GM12878 (cell line): Measurements from ENCODE around the gene SEPHS1. TPM values are rescaled to one million over a fixed set of nuclear protein-coding genes. Genes with fewer than 3 reads are reported as not detected.

Experiments
- ATAC-seq: fragments of 200-7000 bp; cut with Tn5 transposase; 3 replicates; pipeline ENCODE4 v1.9.1; 2020; ENCODE audit warnings: mild to moderate bottlenecking, moderate library complexity
- BruUV-seq: library from RNA; stranded (reverse); fragments of 400-500 nt; replicated peaks from 2 replicates; lab custom pipeline; 2021; lab: Mats Ljungman, UMichigan
- CTCF ChIA-PET: fragments of 300-600 bp; sonication (Branson Sonifier 250); formaldehyde crosslinking; extraction: SDS; loops from one replicate; lab custom pipeline; 2021; ENCODE audit warnings: inconsistent platforms; lab: Yijun Ruan, JAX
- POLR2A ChIA-PET: fragments of 350-600 bp; formaldehyde crosslinking; extraction: SDS; loops from one replicate; lab custom pipeline; 2021; ENCODE audit warnings: inconsistent platforms; lab: Charles Lee
- RAD21 ChIA-PET: fragments of 300-600 bp; sonication (Branson Sonifier 250); formaldehyde crosslinking; loops from one replicate; lab custom pipeline; 2023; ENCODE audit warnings: antibody characterized with exemption; ENCODE audit not compliant: unreplicated experiment; lab: Charles Lee
- SMC1A ChIA-PET: fragments of 300-600 bp; sonication (Branson Sonifier 250); formaldehyde crosslinking; loops from one replicate; lab custom pipeline; 2023; ENCODE audit not compliant: unreplicated experiment, uncharacterized antibody; lab: Charles Lee
- DNase-seq: peaks from one replicate; pipeline ENCODE4 v3.0.0-alpha.2; 2011; ENCODE audit warnings: low read depth, low spot score
- FAIRE-seq: peaks from 3 replicates; lab custom pipeline; 2011; peaks lifted over from hg19 to GRCh38; lab: Jason Lieb, UNC
- H2AFZ ChIP-seq: 2 replicates; pipeline ENCODE4 v1.6.0; 2011; ENCODE audit warnings: low read depth, low read length, control low read depth; ENCODE audit not compliant: control insufficient read depth
- H3K27ac ChIP-seq: 2 replicates; pipeline ENCODE4 v1.5.1; 2011; ENCODE audit warnings: control low read depth; ENCODE audit not compliant: control insufficient read depth, insufficient read depth
- H3K27me3 ChIP-seq, 2 experiments: replicated peaks in 1 of 2; 2 replicates each; pipeline versions ENCODE4 v1.6.0 to v1.6.1; 2011; ENCODE audit warnings: low read length in 1 of 2; ENCODE audit not compliant: control insufficient read depth in 2 of 2, insufficient read depth in 2 of 2
- H3K36me3 ChIP-seq, 2 experiments: 2 replicates each; pipeline ENCODE4 v1.5.1; 2011; ENCODE audit warnings: low read length in 1 of 2; ENCODE audit not compliant: control insufficient read depth in 2 of 2, insufficient read depth in 2 of 2
- H3K4me1 ChIP-seq: 2 replicates; pipeline ENCODE4 v1.6.1; 2011; ENCODE audit warnings: mild to moderate bottlenecking, low read length, moderate library complexity, mixed read lengths; ENCODE audit not compliant: control insufficient read depth, insufficient read depth
- H3K4me2 ChIP-seq: 2 replicates; pipeline ENCODE4 v1.6.0; 2011; ENCODE audit warnings: control low read depth; ENCODE audit not compliant: control insufficient read depth, insufficient read depth
- H3K4me3 ChIP-seq: fragments of 200-600 bp; sonication (generic); 2 replicates; pipeline ENCODE4 v1.5.1; 2016
- H3K79me2 ChIP-seq: 2 replicates; pipeline ENCODE4 v1.6.0; 2011; ENCODE audit warnings: low read length; ENCODE audit not compliant: control insufficient read depth, insufficient read depth
- H3K9ac ChIP-seq: 2 replicates; pipeline ENCODE4 v1.8.0; 2011; ENCODE audit warnings: low read length, control low read depth, mixed read lengths; ENCODE audit not compliant: control insufficient read depth, insufficient read depth
- H3K9me3 ChIP-seq: replicated peaks from 3 replicates; pipeline ENCODE4 v1.5.1; 2011; ENCODE audit warnings: mild to moderate bottlenecking, low read length; ENCODE audit not compliant: control insufficient read depth, insufficient read depth
- H4K20me1 ChIP-seq: 2 replicates; pipeline ENCODE4 v1.6.0; 2011; ENCODE audit not compliant: control insufficient read depth, insufficient read depth
- CBX5 ChIP-seq: sonication (generic); IDR thresholded peaks from 2 replicates; pipeline ENCODE4 v1.6.1; 2016; ENCODE audit warnings: low read depth, moderate library complexity, mild to moderate bottlenecking, inconsistent platforms
- CREB1 ChIP-seq: IDR thresholded peaks from 2 replicates; pipeline ENCODE4 v1.6.1; 2012; ENCODE audit warnings: low read depth, mild to moderate bottlenecking, inconsistent platforms
- CTCF ChIP-seq, 3 experiments: IDR thresholded peaks in 2 of 3; conservative IDR thresholded peaks in 1 of 3; 2 replicates each; pipeline ENCODE4 v1.5.1; 2011; ENCODE audit warnings: low read depth in 3 of 3, low read length in 3 of 3, mild to moderate bottlenecking in 3 of 3, control low read depth in 2 of 3, moderate library complexity in 2 of 3, inconsistent platforms in 1 of 3, mixed read lengths in 1 of 3; ENCODE audit not compliant: control insufficient read depth in 2 of 3, insufficient read depth in 1 of 3; ENCODE audit errors: extremely low read depth in 1 of 3
- E4F1 ChIP-seq: fragments of 450-650 bp; IDR thresholded peaks from 2 replicates; pipeline ENCODE4 v1.6.1; 2018; ENCODE audit warnings: borderline replicate concordance, mild to moderate bottlenecking; ENCODE audit not compliant: partially characterized antibody
- ESRRA ChIP-seq: IDR thresholded peaks from 2 replicates; pipeline ENCODE4 v1.6.1; 2012; ENCODE audit warnings: mild to moderate bottlenecking, low read length, improper control_type of control experiment
- FOXM1 ChIP-seq: IDR thresholded peaks from 2 replicates; pipeline ENCODE4 v1.6.1; 2012; ENCODE audit warnings: low read depth, mild to moderate bottlenecking, inconsistent platforms, low read length, moderate library complexity
- HCFC1 ChIP-seq: fragments of 150-350 bp; IDR thresholded peaks from 2 replicates; pipeline ENCODE4 v1.6.1; 2014; ENCODE audit warnings: low read length
- IKZF1 ChIP-seq: fragments of 450-650 bp; conservative IDR thresholded peaks from 2 replicates; pipeline ENCODE4 v1.6.1; 2017; ENCODE audit warnings: antibody characterized with exemption, mild to moderate bottlenecking
- JUND ChIP-seq: IDR thresholded peaks from 2 replicates; pipeline ENCODE4 v1.6.1; 2012; ENCODE audit warnings: low read depth, mild to moderate bottlenecking, low read length, improper control_type of control experiment, moderate library complexity
- MLLT1 ChIP-seq: fragments of 450-650 bp; IDR thresholded peaks from 2 replicates; pipeline ENCODE4 v1.6.1; 2016; ENCODE audit warnings: mild to moderate bottlenecking
- NBN ChIP-seq: fragments of 450-650 bp; IDR thresholded peaks from 2 replicates; pipeline ENCODE4 v1.6.1; 2016
- NRF1 ChIP-seq: conservative IDR thresholded peaks from 2 replicates; pipeline ENCODE4 v1.6.1; 2011; ENCODE audit warnings: mild to moderate bottlenecking, low read depth, low read length, improper control_type of control experiment
- RB1 ChIP-seq: fragments of 450-650 bp; formaldehyde crosslinking; IDR thresholded peaks from 2 replicates; pipeline ENCODE4 v1.6.1; 2017; ENCODE audit warnings: mild to moderate bottlenecking, borderline replicate concordance
- RBBP5 ChIP-seq: fragments of 200-600 bp; sonication (generic); conservative IDR thresholded peaks from 2 replicates; pipeline ENCODE4 v1.6.1; 2016
- RUNX3 ChIP-seq: IDR thresholded peaks from 2 replicates; pipeline ENCODE4 v1.6.1; 2012; ENCODE audit warnings: low read length, inconsistent platforms
- SREBF2 ChIP-seq: IDR thresholded peaks from 2 replicates; pipeline ENCODE4 v1.6.1; 2012; ENCODE audit warnings: mild to moderate bottlenecking, low read length
- SUPT20H ChIP-seq: IDR thresholded peaks from 2 replicates; pipeline ENCODE4 v1.6.1; 2011; ENCODE audit warnings: low read depth, mild to moderate bottlenecking, low read length, moderate library complexity, borderline replicate concordance; ENCODE audit not compliant: control insufficient read depth
- SUZ12 ChIP-seq: fragments of 200-600 bp; sonication (generic); IDR thresholded peaks from one replicate; pipeline ENCODE4 v1.6.1; 2018; ENCODE audit warnings: antibody characterized with exemption, mild to moderate bottlenecking; ENCODE audit not compliant: unreplicated experiment
- ZZZ3 ChIP-seq: IDR thresholded peaks from 2 replicates; pipeline ENCODE4 v1.6.1; 2011; ENCODE audit warnings: low read depth; ENCODE audit not compliant: control insufficient read depth, insufficient read length
- WGBS: methylation state at CpG from one replicate; pipeline ENCODE4 v1.1.6; 2016; ENCODE audit warnings: low lambda C conversion rate; ENCODE audit not compliant: insufficient replicate concordance, insufficient coverage; ENCODE audit errors: missing lambda C conversion rate; 5-methylcytosine and 5-hydroxymethylcytosine counted together
- in situ Hi-C: fragments of 300-500 bp; cut with MboI; formaldehyde crosslinking; loops from 9 replicates; pipeline ENCODE4 v1.14.3; 2018; ENCODE audit warnings: mixed read lengths
- intact Hi-C: fragments of 100-400 bp; cut with micrococcal nuclease; formaldehyde crosslinking; loops from one replicate; pipeline ENCODE4 v1.14.2; 2022; ENCODE audit not compliant: unreplicated experiment
- polyA plus RNA-seq, 11 experiments: library from polyadenylated mRNA; depleted of rRNA in 4 of 11; unstranded in 6 of 11; stranded (reverse) in 5 of 11; fragments of >200 nt; fragmentation: Nextera tagmentation in 4 of 11; fragmentation: Illumina TruSeq in 1 of 11; extraction: Ambion mirVana in 4 of 11; extraction: Trizol in 1 of 11; gene quantifications; 1 replicate in 1 of 11; 2 replicates in 10 of 11; pipeline versions ENCODE4 v1.2.1 to v1.2.3, GENCODE V29; 2011 to 2016; ENCODE audit warnings: inconsistent platforms in 2 of 11, missing spikeins in 2 of 11, low read depth in 1 of 11
- total RNA-seq, 4 experiments: library from RNA; depleted of rRNA in 3 of 4; stranded (reverse); fragments of >200 nt in 3 of 4; fragmentation: Illumina TruSeq in 1 of 4; extraction: Trizol in 1 of 4; gene quantifications; 2 replicates each; pipeline versions ENCODE4 v1.2.1 to v1.2.3, GENCODE V29; 2013 to 2021

Gene SEPHS1
- total and polyA plus RNA-seq, 10 of the 15 experiments (the other 5 are each of a cell fraction or from before 2014, with no cell fraction given): 14.7 to 85.4 (median 48.5) TPM

- TF ChIP-seq E4F1: no peak
These were observed 17.1 kb upstream of the SEPHS1 start (continued) for GRCh38 chr10:13365243-13365642.

- Histone ChIP-seq H3K36me3 (no peaks in the 10 kb centered on the region), H2AFZ (no peak overlapping the region), H3K27ac (no peak overlapping the region), H4K20me1 (no peaks in the 10 kb centered on the region), H3K4me2 (no peak overlapping the region), H3K4me3 (no peak overlapping the region), H3K9ac (no peak overlapping the region), H3K4me1 (no peaks in the 10 kb centered on the region), H3K79me2 (no peaks in the 10 kb centered on the region), H3K27me3 (no peaks in the 10 kb centered on the region; a peak in 1 of 4 replicates), H3K9me3 (no peaks in the 10 kb centered on the region)
- WGBS: 71% methylated on average over 4 of the region's 7 CpGs
- CTCF ChIA-PET: interaction anchor here (1.3 kb wide), 1 partner anchor 11 kb away, joined by 4 read pairs; no protein-coding TSS in a partner anchor
- no peak for ATAC-seq
- SMC1A ChIA-PET: interaction anchor here (0.6 kb wide), 1 partner anchor 227 kb away, joined by 5 read pairs; no protein-coding TSS in a partner anchor
- TF ChIP-seq ESRRA: no peak
- TF ChIP-seq CREB1: no peak
- TF ChIP-seq ZZZ3: no peak
- no peak for TF ChIP-seq NBN
- no peak for TF ChIP-seq SREBF2
- TF ChIP-seq MLLT1: no peak
- TF ChIP-seq CTCF (IDR thresholded peaks at IDR 0.05 in 2 of 3, conservative IDR thresholded peaks at IDR 0.05 in 1 of 3; ENCODE audit: control insufficient read depth in 2 of 3, extremely low read depth in 1 of 3, insufficient read depth in 1 of 3, low read depth in 3 of 3, low read length in 3 of 3): no peak
- TF ChIP-seq FOXM1: no peak
- no peak for TF ChIP-seq NRF1
- TF ChIP-seq JUND: no peak
- no peak for TF ChIP-seq RB1
- TF ChIP-seq SUZ12: no peak
- no peak for TF ChIP-seq RUNX3
- no peak for TF ChIP-seq SUPT20H
- TF ChIP-seq HCFC1: no peak
- no peak for TF ChIP-seq RBBP5
- TF ChIP-seq CBX5: no peak
- no peak for TF ChIP-seq IKZF1
- intact Hi-C loops: no loop called here
- POLR2A ChIA-PET: interaction anchor here (0.6 kb wide), 1 partner anchor 246 kb away, joined by 3 read pairs; no protein-coding TSS in a partner anchor
- FAIRE-seq: no peak
- no peak for DNase-seq
- in situ Hi-C loops: no loop called here
- RAD21 ChIA-PET: no interaction called here
- BruUV-seq: no TSS peak
These were observed 12.5 kb upstream of the SEPHS1 start for GRCh38 chr10:13360587-13360986.
